ENCODE measurements around the gene FMNL3.

GRCh38 chr12:49588281-49588680 lies 118.9 kb downstream of the FMNL3 start:
- no peak for TF ChIP-seq PATZ1 (CRISPR knock-in tag; IDR thresholded peaks at IDR 0.05; ENCODE audit: borderline replicate concordance)
- no peak for TF ChIP-seq ZFP3 (CRISPR knock-in tag; IDR thresholded peaks at IDR 0.05)

Data from SK-N-SH treated with all-trans-retinoic acid at 6 μM for 48 hours (cell line).